ENCODE results near the gene HEBP2.

- TF ChIP-seq CTCF (IDR thresholded peaks at IDR 0.05 in 8 of 11, conservative IDR thresholded peaks at IDR 0.05 in 3 of 11) = no peak
- no peak for TF ChIP-seq POLR2A (IDR thresholded peaks at IDR 0.05)
- no peak for TF ChIP-seq POLR2AphosphoS5 (IDR thresholded peaks at IDR 0.05)
Observed at GRCh38 chr6:138450445-138450844, 46.4 kb downstream of the HEBP2 start.
